ENCODE data around the gene G6PC3.

DNA sequence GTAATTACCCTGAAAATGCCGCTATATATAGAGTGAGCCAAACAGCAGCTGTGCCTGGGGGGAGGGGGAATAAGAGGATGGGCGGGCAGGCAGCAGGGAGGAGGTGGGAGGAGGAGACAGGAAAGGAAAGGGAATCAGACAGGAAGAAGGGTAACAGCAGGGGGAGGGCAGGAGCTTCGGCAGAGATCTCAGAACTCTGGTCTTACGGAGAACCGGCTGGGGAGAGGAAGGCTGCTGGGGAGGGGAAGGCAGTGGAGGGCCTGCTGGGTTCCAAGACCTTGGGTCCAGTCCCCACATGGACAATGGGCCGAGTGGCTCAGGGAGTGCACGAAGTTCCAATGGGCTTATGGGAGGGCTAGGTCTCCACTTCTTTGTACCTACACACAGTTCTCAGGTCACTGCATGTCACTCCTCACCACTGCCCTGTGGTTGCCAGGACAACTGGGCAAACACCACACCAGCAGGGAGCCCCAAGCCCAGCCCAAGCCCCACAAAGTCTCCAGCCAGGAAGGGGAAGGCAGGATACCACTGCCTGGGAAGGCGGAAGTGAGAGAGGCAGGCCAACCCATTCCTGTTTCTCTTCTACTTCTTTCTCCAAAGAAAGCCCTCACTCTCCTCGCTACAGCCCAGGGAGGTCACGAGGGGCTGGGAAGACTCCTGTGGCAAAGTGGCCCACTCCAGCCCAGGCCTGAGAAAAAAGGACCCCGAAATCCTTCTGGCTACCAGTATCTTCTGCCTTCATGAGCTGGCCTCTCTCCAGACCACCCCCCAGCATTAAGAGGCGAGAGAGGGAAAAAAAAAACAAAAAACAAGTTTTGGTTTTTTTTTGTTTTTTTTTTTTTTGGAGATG is 25.3 kb downstream of the G6PC3 start:
- no peak for TF ChIP-seq HDGF (IDR thresholded peaks at IDR 0.05)
- no peak for TF ChIP-seq FOXK2 (IDR thresholded peaks at IDR 0.05)
- no peak for TF ChIP-seq CBFB (IDR thresholded peaks at IDR 0.05; ENCODE audit: low read depth)
- TF ChIP-seq EZH2 (IDR thresholded peaks at IDR 0.05; ENCODE audit: borderline replicate concordance, control insufficient read depth, low read depth, low read length): no peak
- 0 out of 2 replicates have a peak, but pooled peaks have one; percentile 28 for TF ChIP-seq POLR2A (IDR thresholded peaks at IDR 0.05; ENCODE audit: low read depth, low read length)
- TF ChIP-seq, protein P1, sequence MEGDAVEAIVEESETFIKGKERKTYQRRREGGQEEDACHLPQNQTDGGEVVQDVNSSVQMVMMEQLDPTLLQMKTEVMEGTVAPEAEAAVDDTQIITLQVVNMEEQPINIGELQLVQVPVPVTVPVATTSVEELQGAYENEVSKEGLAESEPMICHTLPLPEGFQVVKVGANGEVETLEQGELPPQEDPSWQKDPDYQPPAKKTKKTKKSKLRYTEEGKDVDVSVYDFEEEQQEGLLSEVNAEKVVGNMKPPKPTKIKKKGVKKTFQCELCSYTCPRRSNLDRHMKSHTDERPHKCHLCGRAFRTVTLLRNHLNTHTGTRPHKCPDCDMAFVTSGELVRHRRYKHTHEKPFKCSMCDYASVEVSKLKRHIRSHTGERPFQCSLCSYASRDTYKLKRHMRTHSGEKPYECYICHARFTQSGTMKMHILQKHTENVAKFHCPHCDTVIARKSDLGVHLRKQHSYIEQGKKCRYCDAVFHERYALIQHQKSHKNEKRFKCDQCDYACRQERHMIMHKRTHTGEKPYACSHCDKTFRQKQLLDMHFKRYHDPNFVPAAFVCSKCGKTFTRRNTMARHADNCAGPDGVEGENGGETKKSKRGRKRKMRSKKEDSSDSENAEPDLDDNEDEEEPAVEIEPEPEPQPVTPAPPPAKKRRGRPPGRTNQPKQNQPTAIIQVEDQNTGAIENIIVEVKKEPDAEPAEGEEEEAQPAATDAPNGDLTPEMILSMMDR (IDR thresholded peaks at IDR 0.05 in 2 of 3, conservative IDR thresholded peaks at IDR 0.05 in 1 of 3; ENCODE audit: control insufficient read depth in 2 of 3, extremely low read depth in 1 of 3, insufficient read depth in 1 of 3, low read depth in 3 of 3, low read length in 3 of 3): no peak
- TF ChIP-seq, protein P2, sequence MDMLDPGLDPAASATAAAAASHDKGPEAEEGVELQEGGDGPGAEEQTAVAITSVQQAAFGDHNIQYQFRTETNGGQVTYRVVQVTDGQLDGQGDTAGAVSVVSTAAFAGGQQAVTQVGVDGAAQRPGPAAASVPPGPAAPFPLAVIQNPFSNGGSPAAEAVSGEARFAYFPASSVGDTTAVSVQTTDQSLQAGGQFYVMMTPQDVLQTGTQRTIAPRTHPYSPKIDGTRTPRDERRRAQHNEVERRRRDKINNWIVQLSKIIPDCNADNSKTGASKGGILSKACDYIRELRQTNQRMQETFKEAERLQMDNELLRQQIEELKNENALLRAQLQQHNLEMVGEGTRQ (IDR thresholded peaks at IDR 0.05; ENCODE audit: borderline replicate concordance, low read depth, low read length): no peak
- 0 out of 2 replicates have a peak, but pooled peaks have one; percentile 28 for TF ChIP-seq POLR2AphosphoS5 (IDR thresholded peaks at IDR 0.05; ENCODE audit: low read length)
- no peak for TF ChIP-seq RELA (IDR thresholded peaks at IDR 0.05; ENCODE audit: borderline replicate concordance, partially characterized antibody)
- TF ChIP-seq, protein P3, sequence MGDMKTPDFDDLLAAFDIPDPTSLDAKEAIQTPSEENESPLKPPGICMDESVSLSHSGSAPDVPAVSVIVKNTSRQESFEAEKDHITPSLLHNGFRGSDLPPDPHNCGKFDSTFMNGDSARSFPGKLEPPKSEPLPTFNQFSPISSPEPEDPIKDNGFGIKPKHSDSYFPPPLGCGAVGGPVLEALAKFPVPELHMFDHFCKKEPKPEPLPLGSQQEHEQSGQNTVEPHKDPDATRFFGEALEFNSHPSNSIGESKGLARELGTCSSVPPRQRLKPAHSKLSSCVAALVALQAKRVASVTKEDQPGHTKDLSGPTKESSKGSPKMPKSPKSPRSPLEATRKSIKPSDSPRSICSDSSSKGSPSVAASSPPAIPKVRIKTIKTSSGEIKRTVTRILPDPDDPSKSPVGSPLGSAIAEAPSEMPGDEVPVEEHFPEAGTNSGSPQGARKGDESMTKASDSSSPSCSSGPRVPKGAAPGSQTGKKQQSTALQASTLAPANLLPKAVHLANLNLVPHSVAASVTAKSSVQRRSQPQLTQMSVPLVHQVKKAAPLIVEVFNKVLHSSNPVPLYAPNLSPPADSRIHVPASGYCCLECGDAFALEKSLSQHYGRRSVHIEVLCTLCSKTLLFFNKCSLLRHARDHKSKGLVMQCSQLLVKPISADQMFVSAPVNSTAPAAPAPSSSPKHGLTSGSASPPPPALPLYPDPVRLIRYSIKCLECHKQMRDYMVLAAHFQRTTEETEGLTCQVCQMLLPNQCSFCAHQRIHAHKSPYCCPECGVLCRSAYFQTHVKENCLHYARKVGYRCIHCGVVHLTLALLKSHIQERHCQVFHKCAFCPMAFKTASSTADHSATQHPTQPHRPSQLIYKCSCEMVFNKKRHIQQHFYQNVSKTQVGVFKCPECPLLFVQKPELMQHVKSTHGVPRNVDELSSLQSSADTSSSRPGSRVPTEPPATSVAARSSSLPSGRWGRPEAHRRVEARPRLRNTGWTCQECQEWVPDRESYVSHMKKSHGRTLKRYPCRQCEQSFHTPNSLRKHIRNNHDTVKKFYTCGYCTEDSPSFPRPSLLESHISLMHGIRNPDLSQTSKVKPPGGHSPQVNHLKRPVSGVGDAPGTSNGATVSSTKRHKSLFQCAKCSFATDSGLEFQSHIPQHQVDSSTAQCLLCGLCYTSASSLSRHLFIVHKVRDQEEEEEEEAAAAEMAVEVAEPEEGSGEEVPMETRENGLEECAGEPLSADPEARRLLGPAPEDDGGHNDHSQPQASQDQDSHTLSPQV (IDR thresholded peaks at IDR 0.05): no peak
- TF ChIP-seq SUPT20H (IDR thresholded peaks at IDR 0.05; ENCODE audit: borderline replicate concordance, control insufficient read depth, low read depth, low read length): no peak
- no peak for TF ChIP-seq CREB1 (IDR thresholded peaks at IDR 0.05; ENCODE audit: low read depth)
- no peak for TF ChIP-seq MTA3 (IDR thresholded peaks at IDR 0.05; ENCODE audit: borderline replicate concordance, low read length)
